HL-60/S4 (cell line): ENCODE data around the gene SPNS2.

ENCODE experiments used
- in situ Hi-C: fragments of 300-500 bp; cut with MboI; formaldehyde crosslinking; loops from 2 replicates; pipeline ENCODE4 v1.14.3; 2022; ENCODE audit warnings: low sequenced_read_pairs

SPNS2 gene, protein sequence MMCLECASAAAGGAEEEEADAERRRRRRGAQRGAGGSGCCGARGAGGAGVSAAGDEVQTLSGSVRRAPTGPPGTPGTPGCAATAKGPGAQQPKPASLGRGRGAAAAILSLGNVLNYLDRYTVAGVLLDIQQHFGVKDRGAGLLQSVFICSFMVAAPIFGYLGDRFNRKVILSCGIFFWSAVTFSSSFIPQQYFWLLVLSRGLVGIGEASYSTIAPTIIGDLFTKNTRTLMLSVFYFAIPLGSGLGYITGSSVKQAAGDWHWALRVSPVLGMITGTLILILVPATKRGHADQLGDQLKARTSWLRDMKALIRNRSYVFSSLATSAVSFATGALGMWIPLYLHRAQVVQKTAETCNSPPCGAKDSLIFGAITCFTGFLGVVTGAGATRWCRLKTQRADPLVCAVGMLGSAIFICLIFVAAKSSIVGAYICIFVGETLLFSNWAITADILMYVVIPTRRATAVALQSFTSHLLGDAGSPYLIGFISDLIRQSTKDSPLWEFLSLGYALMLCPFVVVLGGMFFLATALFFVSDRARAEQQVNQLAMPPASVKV

GRCh38 chr17:4498461-4499397, at the start of gene SPNS2:
TSS of gene SPNS2 (plus strand) at chr17:4498881. CDS start at chr17:4499048, 167 bp downstream.
- in situ Hi-C loops: no loop called here

GRCh38 chr17:4449736-4450135, 48.9 kb upstream of the SPNS2 start:
- in situ Hi-C loops: no loop called here

GRCh38 chr17:4450710-4451316, 47.9 kb upstream of the SPNS2 start:
- in situ Hi-C loops: no loop called here

DNA sequence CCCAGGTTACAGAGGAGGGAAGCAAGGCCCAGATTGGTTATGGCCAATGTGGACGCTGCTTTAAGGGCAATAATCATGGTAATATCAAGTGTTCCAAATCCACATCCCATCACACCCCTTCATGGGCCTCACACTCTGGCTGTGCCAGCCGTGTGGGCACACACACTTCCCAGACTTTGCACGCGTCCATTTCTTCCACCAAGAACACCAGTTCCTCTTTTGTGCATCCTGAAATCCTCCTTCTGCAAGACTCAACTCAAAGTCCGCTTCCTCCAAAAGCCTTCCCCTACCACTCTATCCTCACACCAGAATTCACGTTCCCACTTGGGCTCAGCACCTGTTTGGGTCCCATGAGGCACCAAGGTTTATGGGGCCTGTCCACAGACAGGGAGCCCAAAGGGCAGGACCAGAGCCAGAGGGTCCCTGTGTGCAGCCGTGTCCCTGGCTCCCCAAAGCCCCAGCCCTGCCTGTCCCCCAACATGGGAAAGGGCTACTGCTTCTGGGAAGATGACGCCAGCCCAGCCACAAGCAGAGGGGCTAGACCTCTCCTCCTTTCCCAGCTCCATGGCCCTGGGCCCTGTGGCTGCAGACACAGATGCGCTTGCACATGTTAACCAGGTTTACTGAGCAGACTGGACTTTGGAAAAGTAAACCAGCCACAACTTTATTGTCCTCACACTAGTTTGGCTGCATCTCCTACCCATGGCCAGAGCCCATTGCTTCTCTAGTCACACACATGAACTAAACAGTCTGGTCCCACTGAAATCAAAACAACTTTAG, 44.7 kb upstream of the SPNS2 start:
- in situ Hi-C loops: no loop called here

DNA sequence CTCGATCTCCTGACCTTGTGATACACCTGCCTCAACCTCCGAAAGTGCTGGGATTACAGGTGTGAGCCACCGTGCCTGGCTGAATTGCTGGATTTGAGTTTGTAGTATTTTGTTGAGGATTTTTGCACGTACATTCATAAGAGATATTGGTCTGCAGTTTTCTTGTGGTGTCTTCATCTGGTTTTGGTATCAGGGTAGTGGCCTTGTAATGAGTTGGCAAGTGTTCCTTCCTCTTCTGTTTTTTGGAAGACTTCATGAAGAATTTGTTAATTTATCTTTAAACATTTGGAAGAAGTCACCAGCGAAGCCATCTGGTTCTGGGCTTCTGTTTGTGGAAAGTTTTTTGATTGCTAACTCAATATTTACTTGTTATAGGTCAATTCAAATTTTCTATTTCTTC, 38.0 kb upstream of the SPNS2 start:
- in situ Hi-C loops: no loop called here

- in situ Hi-C loops: no loop called here
These were observed 34.7 kb upstream of the SPNS2 start for GRCh38 chr17:4463818-4464476.

DNA sequence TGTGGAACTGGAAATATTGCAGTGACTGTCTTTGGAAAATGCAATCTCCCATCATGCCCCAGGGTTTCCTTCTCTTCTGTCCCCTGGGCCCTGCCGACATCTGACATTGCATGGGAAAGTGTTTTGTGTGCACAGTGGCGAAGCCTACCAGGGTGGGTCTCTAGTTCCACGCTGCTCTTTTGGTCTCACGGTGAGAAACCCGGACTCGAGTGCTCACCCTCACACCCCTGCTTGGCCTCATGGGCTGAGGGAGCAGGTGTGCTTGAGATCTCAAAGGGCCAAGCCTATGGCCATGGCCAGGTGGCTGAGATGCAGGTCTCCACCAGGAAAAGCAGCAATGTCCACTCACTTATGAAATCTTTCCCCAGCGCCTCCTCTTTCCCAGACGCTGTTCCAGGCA, 32.9 kb upstream of the SPNS2 start:
- in situ Hi-C loops: no loop called here

- in situ Hi-C loops: no loop called here
These were observed 31.4 kb upstream of the SPNS2 start for GRCh38 chr17:4467287-4467686.

- in situ Hi-C loops: no loop called here
These were observed 29.1 kb upstream of the SPNS2 start for GRCh38 chr17:4469552-4469951.

- in situ Hi-C loops: no loop called here
These were observed 26.4 kb upstream of the SPNS2 start for GRCh38 chr17:4472286-4472685.

DNA sequence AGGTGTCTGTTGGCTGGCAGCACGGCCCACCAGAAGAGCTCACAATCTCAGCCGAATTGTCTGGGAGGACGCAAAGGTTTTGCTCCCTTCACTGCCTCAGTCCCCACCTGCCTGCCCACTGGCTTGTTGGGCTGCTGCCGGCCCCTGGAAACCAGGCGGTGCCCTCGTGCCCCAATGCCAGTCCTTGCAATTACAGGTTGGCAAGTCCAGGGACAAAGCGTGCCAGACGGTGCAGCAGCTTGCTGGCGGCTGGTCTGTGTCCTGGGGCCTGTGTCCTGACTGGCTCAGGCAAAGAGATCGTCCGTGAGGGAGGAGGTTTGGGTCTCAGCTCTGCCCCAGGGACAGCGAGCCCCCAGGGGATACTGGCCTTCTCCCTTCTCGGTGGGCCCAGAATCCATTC, 24.6 kb upstream of the SPNS2 start:
- in situ Hi-C loops: no loop called here

DNA sequence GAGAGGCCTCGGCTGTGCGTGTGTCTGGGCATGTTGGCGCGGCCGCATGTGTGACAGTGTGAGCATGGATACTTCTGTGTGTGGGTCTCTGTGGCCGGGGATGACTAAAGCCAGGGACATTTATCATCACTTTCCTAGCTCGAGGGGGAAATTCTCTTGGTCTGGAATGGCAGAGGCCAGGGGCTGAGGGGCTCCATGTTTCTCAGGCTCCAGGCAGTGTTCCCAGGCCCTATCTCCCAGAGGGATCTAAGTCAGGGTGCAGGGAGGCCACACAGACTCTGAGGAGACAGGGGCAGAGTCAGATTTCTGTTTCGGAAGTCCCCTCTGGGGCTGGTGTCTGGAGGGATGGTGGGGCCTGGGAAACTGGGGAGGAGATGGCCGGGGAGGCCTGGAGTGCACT, 23.7 kb upstream of the SPNS2 start:
- in situ Hi-C loops: no loop called here

DNA sequence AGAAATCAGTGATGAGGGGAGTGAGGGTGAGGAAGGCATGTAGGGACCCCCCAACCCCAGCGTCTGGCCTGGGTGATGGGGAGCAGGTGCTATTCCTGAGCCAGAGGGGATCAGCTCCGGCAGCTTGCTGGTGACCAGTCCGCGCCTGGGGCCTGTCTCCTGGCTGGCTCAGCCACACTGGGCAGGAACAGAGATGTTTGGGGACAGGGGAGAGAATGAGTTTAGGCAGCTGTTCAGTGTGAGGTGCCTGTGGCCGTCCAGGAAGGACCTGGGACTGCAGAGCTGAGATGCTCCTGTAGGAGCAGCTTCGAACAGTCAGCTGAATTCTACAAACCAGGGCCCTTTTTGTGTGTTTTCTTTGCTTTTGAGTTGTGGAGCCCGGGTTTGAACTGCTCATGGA, 23.2 kb upstream of the SPNS2 start:
- in situ Hi-C loops: no loop called here

- in situ Hi-C loops: no loop called here
These were observed 22.7 kb upstream of the SPNS2 start for GRCh38 chr17:4476017-4476416.

GRCh38 chr17:4476511-4477070, 22.1 kb upstream of the SPNS2 start:
- in situ Hi-C loops: no loop called here

DNA sequence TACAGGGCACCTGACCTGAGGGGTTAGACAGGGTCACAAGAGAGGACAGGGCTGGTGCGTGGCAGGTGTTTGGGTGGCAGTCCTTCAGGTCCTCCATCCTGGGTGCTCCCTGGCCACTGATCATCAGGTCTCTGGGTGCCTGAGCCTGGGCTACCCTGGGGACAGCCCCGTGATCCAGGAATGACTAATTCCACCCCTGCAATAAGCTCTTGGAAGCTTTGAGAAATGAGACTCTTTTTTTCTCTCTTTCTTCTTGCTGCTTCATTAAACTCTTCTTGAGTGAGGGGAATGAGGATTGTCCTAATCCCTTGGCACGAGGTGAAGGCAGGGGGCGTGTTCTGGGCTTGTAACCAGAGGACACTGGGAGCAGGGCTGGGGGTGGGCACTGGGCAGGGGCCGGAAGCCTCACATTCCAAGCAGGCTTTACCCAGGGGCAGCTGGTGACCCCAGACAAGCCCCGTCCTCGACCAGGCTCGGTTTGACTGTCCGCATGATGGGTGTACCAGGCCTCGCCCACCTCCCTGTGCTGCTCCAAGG, 21.4 kb upstream of the SPNS2 start:
- in situ Hi-C loops: no loop called here

GRCh38 chr17:4478318-4478830, 20.3 kb upstream of the SPNS2 start:
- in situ Hi-C loops: no loop called here

DNA sequence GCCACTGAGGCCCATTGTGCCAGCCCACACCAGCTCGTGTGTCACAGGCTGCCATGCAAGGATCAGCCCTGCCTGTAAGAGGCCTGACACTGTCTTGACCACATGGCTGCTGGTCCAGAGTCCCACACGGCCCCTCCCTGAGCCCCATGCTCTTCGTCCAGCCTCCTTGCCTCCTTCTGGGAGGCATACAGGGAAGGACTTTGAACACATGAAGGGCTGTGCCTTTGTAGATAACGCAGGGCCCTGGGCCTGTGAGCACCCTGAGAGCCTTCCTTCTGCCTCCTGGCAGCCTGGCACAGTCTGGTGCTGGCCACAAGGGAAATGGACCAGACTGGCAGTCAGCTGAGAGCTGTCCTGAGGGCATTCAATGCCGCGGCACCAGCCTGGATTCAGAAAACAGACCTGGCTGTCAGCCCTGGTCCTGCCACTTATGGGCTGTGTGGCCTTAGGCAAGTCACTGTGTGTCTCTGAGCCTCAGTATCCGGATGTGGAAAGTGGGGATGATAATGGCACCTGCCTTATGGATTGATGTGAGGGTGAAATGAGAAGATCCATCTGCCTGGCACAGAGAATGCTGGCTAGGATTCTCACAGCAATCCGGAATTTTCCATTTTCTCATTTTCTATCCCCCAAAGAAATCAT, 19.2 kb upstream of the SPNS2 start:
- in situ Hi-C loops: no loop called here
